Posterior vena cava (tissue), 2 donors: ENCODE measurements around the gene JADE2. TPM values are rescaled to one million over a fixed set of nuclear protein-coding genes. Genes with fewer than 3 reads are reported as not detected.
A peak's percentile ranks its signal among the peaks of the same experiment; 100 is the strongest.
"Not testable (repeated sequence)": the region's sequence is repeated elsewhere in the genome, so short reads cannot be mapped to it uniquely, and the experiment has no call there.

Experiments
- DNase-seq: peaks from one replicate; pipeline ENCODE4 v3.0.0-alpha.2; 2020; ENCODE audit warnings: low spot score
- intact Hi-C, 2 donors: fragments of 100-400 bp; cut with DNase I; formaldehyde crosslinking; loops; one replicate each; pipeline versions ENCODE4 v1.14.1 to v1.14.2; 2022 to 2023
- total RNA-seq, 2 donors: library from RNA; stranded (reverse); fragmentation: NEBNext Ultra II Directional; extraction: Animal tissue kit (Norgen Biotek cat#: 25700); gene quantifications; one replicate each; pipeline ENCODE4 v1.2.1, GENCODE V29; 2021
- donor health status: DM: yes; HTN: yes; CAD: no.
- donor health status: DM: yes; HTN: yes; CAD: no.

JADE2 gene
- total RNA-seq, 2 donors from 2014 or later: 38.4 to 41.1 TPM

GRCh38 chr5:134506054-134507039 lies 19.1 kb upstream of the JADE2 start:
- intact Hi-C loops: no loop called here
- DNase-seq: no peak

GRCh38 chr5:134507452-134507851 lies 18.0 kb upstream of the JADE2 start:
- no peak for DNase-seq
- intact Hi-C loops: no loop called here

GRCh38 chr5:134508521-134509195 lies 16.8 kb upstream of the JADE2 start:
- intact Hi-C loops: no loop called here
- peak; percentile 75 for DNase-seq

GRCh38 chr5:134509308-134510040 lies 16.0 kb upstream of the JADE2 start:
- intact Hi-C loops: no loop called here
- DNase-seq: peak; percentile 40

- intact Hi-C loops: no loop called here
- DNase-seq: peak; percentile 43
These were observed 14.3 kb upstream of the JADE2 start for GRCh38 chr5:134510970-134511795.

- peak; percentile 92 for DNase-seq
- intact Hi-C loops: no loop called here
These were observed 13.4 kb upstream of the JADE2 start for GRCh38 chr5:134511796-134512660.

- intact Hi-C loops: no loop called here
- no peak for DNase-seq
These were observed 12.8 kb upstream of the JADE2 start for GRCh38 chr5:134512661-134512999.

GRCh38 chr5:134515801-134516200 lies 9.7 kb upstream of the JADE2 start:
- intact Hi-C loops: no loop called here
- DNase-seq: no peak

- intact Hi-C loops, DNase-seq: not testable (repeated sequence)
These were observed 8.5 kb upstream of the JADE2 start for GRCh38 chr5:134516984-134517383.

- intact Hi-C loops: no loop called here
- DNase-seq: no peak
These were observed 7.9 kb upstream of the JADE2 start for GRCh38 chr5:134517553-134517952.

GRCh38 chr5:134519989-134520388 lies 5.5 kb upstream of the JADE2 start:
- intact Hi-C loops: loop anchor here (10.0 kb wide), 3 partner anchors 55 to 105 kb away; partner anchors contain the start of gene CDKN2AIPNL (in 1 of the 2)
- no peak for DNase-seq

- intact Hi-C loops: loop anchor here (10.0 kb wide), 3 partner anchors 53 to 107 kb away; partner anchors contain the start of gene CDKN2AIPNL (in 1 of the 2)
- DNase-seq: no peak
These were observed 3.6 kb upstream of the JADE2 start for GRCh38 chr5:134521841-134522240.

GRCh38 chr5:134523543-134524271 lies 1.8 kb upstream of the JADE2 start:
- DNase-seq: no peak
- intact Hi-C loops: loop anchor here (10.0 kb wide), 3 partner anchors 51 to 109 kb away; partner anchors contain the start of gene CDKN2AIPNL (in 1 of the 2)

- intact Hi-C loops: loop anchor here (10.0 kb wide), 3 partner anchors 50 to 110 kb away; partner anchors contain the start of gene CDKN2AIPNL (in 1 of the 2)
- peak; percentile 95 for DNase-seq
These were observed 1.1 kb upstream of the JADE2 start for GRCh38 chr5:134524272-134524825.

GRCh38 chr5:134525683-134526482 lies 413 bp downstream of the JADE2 start:
- intact Hi-C loops: loop anchor here (2.0 to 10.0 kb wide), 5 partner anchors 49 to 114 kb away; partner anchors contain the start of gene CDKN2AIPNL (in 2 of the 2)
- peak; percentile 92 for DNase-seq
